GM08714 (cell line): ENCODE measurements around the gene LRRK2.
A peak's percentile ranks its signal among the peaks of the same experiment; 100 is the strongest.
"Not testable (repeated sequence)": the region's sequence is repeated elsewhere in the genome, so short reads cannot be mapped to it uniquely, and the experiment has no call there.

Source experiments
- H3K4me3 ChIP-seq: fragments of 200-500 bp; sonication (Bioruptor generic); 2 replicates; pipeline ENCODE4 v1.5.1; 2014; ENCODE audit warnings: mild to moderate bottlenecking, low read length, inconsistent platforms
- ZNF274 ChIP-seq: IDR thresholded peaks from 2 replicates; pipeline ENCODE4 v1.6.1; 2012; ENCODE audit warnings: mild to moderate bottlenecking, low read depth, low read length

Gene LRRK2

DNA sequence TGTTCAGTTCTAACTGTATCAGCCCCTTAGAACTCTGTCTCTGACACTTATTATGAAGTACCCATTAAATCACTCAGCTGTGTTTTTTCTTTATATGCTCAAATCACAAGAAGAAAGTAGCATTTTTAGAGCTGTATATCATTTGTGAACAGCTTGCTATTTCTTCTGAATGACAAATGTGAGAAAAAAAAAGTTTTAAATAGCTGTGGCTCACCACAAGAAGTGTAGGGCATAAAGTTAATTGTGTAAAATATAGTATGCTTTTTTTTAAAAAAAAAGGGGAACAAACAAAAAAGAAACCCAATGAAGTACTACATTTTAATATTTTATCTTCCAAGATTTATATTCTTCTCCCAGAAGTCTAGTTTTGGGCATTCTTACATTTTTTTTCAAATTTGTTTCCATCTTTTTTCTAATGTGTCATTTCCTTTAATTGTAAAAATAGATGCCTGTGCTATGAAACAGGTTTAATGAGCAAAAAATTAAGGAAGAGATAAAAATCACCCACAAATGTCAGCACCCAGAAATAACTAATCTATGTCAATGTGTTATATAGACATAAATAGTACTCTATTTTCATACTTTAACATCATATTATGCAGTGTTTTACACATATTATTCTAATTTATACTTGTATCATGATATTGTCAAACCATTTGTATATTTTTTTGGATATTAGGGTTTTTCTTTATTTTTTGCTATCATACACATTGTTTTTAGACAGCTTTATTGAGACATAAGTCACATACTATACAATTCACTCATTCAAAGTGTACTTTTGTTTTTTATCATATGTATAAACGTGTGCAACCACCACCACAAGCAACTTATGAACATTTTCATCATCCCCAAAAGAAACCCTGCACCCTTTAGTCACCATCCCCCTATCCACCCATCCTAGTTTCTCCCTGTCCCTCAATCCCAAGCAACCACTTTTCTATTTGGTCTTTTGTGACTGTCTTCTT is 22.4 kb upstream of the LRRK2 start:
- TF ChIP-seq ZNF274, result no peak

DNA sequence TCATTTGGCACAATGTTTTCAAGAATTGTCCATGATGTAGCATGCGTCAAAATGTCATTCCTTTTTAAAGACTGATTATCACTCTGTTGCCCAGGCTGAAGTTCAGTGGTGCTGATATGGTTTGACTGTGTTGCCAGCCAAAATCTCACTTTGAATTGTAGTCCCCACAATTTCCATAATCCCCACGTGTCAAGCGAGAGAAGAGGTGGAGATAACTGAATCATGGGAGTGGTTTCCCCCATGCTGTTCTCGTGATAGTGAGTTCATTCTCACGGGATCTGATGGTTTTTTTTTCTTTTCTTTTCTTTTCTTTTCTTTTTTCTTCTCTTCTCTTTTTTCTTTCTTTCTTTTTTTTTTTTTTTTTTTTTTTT is 21.8 kb upstream of the LRRK2 start:
- H3K4me3 ChIP-seq, result no peak overlapping the region

More for the DNA sequence above, 22.4 kb upstream of the LRRK2 start:
- no peak overlapping the region for H3K4me3 ChIP-seq

DNA sequence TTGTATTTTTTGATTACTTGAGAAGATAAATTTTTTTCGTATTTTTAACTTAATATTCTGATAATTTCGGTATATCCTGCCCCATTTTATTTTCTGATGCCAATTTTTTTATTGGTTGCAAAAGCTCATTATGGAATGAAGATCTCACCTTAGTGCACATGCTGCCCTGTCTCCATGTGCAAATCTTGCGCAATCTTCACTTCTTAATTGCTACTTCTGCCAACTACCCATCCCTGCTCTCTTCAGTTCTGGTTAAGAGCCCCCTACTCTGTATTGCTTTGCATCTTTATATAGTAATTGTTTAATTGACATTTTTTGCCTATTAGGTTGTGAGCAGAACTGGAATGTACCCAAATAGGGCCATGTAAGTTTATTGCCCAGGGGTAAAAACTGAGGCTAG is 20.5 kb upstream of the LRRK2 start:
- TF ChIP-seq ZNF274, result no peak

More for the DNA sequence above, 21.8 kb upstream of the LRRK2 start:
- no peak for TF ChIP-seq ZNF274

DNA sequence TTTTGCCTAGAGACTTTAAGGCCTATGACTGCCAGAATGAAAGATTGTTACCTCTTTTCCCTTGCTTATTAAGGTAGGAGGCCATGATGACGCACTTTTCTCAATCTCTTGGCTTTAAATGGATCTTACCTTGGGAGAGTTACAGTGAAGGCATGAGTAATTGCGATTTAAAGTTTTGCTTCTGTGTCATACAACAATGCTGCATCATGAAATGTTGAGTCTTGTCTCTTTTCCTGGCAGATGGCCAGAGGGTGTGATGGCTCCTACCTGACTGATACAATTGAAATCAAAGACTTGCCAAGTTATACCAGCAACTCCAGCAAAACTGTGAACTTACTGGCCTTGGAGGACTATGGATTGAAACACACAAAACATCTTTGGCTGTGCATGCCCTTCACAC is 17.2 kb upstream of the LRRK2 start:
- no peak overlapping the region for H3K4me3 ChIP-seq
- TF ChIP-seq ZNF274, result no peak

More for the DNA sequence above, 20.5 kb upstream of the LRRK2 start:
- H3K4me3 ChIP-seq, result no peak overlapping the region

DNA sequence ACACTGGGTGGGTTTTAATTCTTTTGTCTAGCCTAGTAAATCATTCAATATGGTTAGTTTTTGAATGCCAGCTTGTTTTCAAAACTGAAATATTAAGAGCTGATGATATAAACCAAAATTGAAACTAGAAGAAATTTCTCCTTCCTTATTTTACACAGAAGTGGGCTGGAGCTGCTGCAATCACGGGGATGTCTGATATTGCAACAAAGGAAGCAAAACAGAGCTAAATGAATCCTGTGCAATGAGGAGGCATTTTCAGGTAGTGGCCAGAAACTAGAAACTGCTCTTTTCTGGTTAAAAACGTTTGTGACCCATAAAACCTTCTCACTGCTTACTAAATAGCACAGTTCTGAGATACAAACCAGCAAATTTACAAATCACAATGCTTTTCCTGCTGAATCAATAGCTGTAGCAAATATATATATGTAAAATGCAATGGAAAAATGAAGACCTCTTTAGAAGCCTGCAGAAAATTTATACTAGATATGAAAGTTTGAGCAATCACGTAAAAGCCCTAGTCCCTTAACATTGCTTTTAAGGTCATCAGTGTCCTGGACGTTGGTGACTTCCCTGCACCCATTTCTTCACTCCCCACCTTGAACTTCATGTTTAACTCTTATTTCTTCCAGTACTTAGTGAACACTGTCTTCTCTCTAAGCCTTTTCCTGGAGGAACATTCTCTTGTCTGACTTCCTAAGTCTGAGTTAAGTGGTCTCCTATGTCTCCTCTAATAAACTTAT is 15.9 kb upstream of the LRRK2 start:
- no peak for TF ChIP-seq ZNF274
- H3K4me3 ChIP-seq, result no peak overlapping the region

DNA sequence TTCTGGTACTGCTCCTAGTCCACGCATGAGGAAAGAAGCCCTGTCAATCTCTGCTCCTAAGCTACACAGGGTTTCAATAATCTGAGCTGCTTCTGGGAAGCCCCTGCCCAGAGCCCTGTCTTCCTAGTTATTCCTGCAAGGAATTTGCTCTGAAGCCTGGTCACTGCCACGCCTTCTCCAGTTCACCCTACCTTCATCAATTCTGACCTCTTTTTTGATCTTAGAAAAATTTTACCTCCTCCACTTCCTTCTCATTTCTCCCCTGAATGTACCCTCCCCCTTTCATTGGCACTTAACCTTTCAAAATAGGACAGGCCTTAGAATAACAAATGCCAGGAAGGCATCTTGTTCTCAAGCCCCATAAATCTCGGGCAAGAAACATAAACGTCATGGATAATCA is 14.9 kb upstream of the LRRK2 start:
- H3K4me3 ChIP-seq, result no peak overlapping the region
- no peak for TF ChIP-seq ZNF274

DNA sequence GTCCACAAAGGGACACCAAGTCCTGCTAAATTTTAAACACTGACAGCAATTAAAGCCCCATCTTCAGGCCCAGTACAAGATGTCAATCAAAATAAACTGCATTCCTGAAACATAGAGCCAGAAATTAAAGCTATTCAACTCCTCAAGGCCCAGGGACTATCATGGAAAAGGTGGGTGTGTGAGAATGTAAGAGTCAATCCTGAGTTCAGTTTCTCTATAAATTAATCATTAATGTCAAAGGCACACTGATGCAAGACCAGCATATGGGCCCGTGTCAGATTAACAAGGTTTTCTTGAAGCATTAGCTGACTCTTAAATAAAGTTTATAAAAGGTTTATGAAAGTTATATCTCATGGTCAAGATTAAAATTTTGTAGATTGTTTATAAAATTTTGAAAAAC is 13.6 kb upstream of the LRRK2 start:
- H3K4me3 ChIP-seq, result not testable (repeated sequence)

DNA sequence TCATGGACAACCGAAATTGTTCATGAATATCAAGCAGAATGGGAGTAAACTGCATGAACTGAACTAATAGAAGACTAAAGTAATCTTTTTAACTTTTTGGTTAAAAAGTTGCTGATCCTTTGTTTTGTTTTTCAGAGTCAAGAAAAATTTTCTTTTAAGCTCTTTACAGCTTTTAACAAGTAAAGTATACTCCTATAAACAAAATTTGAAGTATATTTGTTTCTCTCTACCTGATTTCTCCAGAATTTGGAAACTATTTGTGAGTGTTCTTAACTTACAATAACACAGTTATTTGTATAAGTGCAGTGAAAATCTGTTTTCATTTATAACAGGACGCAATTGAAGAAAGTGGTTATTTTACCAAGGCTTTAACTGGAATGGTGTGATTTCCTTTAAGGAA is 12.2 kb upstream of the LRRK2 start:
- no peak overlapping the region for H3K4me3 ChIP-seq
- no peak for TF ChIP-seq ZNF274

DNA sequence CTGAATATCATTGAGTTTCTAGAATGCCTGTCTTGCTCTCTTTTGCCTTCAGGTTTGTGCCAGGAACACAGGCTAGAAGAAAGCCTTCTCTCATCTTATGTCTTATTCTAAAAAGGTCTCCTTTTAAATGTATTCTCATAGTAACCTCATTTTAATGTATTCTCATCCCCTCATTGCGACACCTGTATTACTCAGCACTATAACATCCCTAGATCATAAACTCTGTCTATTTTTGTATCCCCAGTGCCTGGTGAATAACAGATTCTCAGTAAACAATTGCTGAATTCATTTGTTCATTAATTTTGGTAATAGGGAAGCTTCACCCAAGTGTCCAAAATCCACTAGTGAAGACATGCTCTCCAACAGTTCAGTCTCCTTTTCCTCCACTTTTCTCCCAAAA is 8.8 kb upstream of the LRRK2 start:
- H3K4me3 ChIP-seq, result no peak overlapping the region
- TF ChIP-seq ZNF274, result no peak

DNA sequence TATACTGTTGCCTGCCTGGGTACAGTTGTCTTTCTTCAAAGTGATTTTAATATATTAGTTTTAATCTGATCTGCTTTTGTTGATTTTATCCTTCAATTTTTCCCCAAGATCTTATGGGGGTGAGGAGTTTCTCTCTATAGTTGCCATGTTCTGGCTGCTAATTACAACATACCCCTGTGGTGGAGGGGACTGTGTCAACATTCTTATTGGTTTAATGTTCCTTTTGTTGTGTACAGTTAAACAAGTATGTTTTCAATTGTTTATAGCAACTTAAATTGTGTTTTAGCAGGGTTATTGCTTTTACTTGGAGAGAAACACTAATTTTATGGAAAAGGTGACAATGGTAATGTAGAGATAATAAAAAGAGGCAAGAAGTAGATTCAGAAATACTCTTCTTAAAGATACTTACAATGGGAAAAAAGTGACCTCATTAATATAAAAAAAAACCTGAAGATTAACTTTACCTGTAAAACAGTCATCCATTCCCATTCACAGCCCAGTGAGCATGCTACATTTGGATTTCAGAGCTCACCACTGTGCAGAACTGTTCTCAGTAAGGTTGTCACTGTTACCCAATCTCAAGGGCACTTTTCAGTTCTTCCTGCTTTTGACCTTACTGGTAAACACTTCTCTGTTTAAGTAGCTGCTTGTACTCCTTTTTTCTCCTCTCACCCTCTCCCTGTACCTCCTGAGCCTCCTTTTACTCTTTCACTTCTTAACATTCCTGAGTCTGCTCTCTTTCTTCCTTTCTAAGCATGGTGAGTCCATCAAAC is 8.1 kb upstream of the LRRK2 start:
- H3K4me3 ChIP-seq, result no peak overlapping the region
- no peak for TF ChIP-seq ZNF274

DNA sequence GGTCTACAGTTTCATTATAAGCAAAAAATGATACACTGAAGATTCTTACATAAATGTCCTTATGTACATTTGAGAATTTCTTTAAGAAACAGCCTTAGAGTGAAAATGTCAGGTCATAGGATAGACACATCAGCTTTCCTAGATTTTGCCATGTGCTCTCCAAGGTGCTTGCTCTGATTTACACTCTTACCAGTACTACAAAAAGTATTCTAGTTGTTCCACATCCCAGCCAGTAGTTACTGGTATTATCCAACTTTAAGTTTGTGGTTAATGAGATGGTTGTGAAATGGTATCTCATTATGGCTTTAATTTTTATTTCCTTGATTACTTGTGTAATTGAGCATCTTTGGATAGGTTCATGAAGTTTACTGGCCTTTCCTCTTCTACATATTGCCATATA is 5.0 kb upstream of the LRRK2 start:
- no peak overlapping the region for H3K4me3 ChIP-seq

DNA sequence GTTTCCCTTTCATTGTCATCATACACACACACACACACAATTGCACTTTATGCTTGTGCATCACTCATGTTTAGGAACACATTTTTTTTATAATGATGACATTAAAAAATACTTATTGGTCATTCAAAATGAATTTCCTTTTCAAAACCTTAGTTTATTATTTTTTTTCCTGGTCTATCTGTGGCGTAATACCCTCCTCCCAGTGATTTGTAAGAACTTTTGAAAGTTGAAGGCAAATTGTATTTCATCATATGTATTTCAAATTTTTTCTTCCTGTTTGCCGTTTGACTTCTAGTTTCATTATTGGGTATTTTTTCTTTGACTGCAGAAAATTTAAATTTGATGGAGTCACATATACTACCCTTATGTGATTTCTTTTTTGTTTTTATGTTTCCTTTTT is 2.5 kb upstream of the LRRK2 start:
- H3K4me3 ChIP-seq, result no peak overlapping the region
- no peak for TF ChIP-seq ZNF274

More for the DNA sequence above, 5.0 kb upstream of the LRRK2 start:
- TF ChIP-seq ZNF274, result no peak

DNA sequence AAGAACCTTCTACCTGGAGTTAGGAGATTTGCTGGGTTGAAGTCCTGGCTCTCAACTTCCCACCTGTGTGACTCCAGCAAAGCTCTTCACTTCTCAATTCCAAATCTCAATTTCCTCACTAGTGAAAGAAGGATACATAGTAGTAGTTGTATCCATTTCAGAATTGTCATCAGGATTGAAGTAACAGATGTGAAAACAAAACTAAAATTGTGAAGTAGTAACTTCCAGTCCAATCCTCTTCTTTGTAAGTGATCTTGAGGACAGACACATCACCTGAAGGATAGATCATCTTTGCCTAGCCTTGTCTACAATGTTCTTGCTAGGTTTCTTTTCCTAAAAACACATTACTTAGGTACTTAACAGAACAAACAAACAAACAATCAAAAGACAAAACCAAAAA is 1.2 kb upstream of the LRRK2 start:
- no peak for TF ChIP-seq ZNF274
- peak overlapping the region; percentile 99 for H3K4me3 ChIP-seq

DNA sequence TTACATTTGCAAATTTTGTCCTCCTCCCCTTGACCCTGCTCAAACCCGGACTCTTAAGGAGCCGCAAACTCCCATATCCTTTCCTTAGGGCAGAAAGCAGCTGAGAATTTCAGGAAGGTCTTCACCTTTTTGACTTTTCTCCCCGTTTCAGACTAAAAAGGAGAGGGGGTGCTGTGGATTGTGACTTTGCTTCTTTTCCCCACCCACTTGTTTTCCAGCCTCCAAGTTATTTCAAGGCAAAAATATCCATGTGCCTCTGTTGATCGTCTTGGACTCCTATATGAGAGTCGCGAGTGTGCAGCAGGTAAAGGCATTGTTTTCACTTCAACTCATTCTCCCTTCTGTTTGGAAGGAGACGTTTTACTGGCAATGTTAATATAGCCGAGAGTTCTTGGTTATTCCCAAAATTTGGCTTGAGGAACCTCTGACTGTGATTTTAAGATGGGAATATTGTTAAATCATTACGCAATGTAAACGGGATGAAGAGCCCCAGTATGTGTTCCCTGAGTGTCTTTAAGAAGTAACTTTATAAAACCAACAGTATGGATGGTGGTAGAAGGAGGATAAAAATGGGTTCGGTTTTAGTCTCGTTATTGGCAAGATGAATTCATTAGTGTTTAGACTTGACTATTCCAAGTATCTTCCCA is 663 bp downstream of the LRRK2 start:
- no peak for TF ChIP-seq ZNF274
- H3K4me3 ChIP-seq, result peak overlapping the region; percentile 99
